Fibroblast of skin of left quadriceps (primary cell): ENCODE data around the gene SNX33.
A peak's percentile ranks its signal among the peaks of the same experiment; 100 is the strongest.
"Not testable (repeated sequence)": the region's sequence is repeated elsewhere in the genome, so short reads cannot be mapped to it uniquely, and the experiment has no call there.

Source experiments
- DNase-seq, 2 experiments: peaks; one replicate each; pipeline ENCODE4 v3.0.0-alpha.2; 2013; ENCODE audit warnings: low read depth in 2 of 2

The SNX33 gene

DNA sequence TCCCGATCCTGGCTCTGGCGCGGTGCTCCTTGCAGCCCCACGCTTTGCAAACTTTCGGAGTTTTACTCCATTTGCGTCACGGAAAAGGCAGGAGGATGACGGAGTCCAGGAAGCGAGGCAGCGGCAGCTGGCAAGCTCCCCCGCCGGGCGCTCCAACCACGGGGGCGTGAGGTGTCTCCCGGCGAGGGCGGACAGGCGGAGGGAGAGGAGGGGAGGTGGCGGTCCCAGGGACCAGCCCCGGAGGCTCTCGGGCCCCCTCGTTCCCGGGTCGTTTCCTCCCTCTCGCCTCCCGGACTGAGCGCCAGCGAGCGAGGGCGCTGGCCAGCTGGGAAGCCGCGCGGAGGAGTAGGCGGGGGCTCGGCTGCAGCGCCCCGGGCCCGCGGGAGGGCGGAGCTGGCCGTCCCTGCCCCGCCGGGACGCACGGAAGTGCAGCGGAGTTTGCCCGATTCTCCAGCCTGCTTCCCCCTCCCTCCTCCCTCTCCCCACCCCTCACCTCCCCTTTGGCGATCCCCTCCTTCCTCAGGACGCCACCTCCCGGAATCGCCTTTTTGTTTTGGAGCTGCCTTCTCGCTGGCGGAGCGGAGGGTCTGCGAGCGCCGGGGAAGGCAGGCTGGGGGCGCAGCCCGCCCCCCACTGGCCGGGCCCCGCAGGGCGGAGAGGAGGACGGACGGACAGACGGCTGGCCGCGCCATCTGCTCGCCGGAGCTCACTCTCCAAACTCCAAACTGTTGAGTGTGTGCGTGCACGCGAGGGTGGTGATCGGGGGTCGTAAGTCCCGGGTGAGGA, at the start of gene SNX33:
Gene SNX33, plus strand, starts transcription at position 543 of the 786 bp plus-strand sequence. CDS start 1,191 bp downstream, outside the sequence.
- peak; percentile 57 to 59 for DNase-seq

DNA sequence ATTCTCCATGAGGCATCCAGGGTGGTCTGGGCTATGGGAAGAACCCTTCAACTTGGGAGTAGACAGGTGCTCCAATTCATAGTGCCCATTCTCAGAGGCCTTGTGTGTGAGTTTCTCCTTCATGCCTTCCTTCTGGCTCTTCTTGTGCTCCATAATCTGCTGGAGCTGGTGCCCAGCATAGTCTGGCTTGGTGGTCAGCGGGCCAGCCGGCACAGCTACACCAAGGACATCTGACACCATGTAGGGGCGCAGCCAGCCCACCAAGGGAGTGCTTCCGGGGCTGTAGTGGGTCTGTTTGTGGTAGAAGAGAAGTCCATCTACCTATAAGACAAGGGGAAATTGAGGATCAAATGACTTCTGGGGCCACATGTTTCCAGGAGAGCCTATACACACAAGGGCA, 49.4 kb upstream of the SNX33 start:
- no peak for DNase-seq

DNA sequence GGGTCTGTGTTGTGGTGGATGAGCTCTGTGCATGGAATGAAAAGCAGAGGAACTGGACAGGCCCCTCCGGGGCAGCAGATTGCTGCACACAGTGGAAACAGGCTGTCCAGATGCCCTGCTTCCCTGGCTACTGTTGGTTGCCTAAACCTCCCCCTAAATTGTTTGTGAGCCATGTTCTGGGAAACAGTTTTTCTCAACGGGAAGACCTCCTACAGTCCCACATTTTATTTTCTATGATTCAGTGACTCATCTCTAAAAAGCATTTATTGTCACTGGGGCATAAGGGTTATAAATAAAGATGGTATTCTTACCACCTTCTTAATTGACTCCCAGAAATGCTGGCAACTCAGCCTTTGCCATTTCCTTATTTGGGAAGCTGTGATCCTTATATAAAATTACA, 48.3 kb upstream of the SNX33 start:
- no peak for DNase-seq

DNA sequence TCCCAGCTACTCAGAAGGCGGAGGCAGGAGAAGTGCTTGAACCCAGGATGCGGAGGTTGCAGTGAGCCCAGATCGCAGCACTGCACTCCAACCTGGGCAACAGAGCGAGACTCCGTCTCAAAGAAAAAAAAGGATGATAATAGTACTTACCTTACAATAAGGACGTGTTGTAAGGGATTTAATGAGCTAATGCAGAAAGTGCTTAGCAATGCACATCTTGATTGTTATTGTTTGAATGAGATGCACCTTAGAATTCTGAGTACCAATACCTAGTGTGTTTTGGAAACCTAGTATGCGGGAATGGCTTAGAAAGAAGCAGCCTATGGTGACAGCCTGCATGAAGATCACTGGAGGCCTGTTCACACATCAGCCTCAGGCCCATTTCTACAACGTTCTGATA, 41.7 kb upstream of the SNX33 start:
- DNase-seq, result no peak

DNA sequence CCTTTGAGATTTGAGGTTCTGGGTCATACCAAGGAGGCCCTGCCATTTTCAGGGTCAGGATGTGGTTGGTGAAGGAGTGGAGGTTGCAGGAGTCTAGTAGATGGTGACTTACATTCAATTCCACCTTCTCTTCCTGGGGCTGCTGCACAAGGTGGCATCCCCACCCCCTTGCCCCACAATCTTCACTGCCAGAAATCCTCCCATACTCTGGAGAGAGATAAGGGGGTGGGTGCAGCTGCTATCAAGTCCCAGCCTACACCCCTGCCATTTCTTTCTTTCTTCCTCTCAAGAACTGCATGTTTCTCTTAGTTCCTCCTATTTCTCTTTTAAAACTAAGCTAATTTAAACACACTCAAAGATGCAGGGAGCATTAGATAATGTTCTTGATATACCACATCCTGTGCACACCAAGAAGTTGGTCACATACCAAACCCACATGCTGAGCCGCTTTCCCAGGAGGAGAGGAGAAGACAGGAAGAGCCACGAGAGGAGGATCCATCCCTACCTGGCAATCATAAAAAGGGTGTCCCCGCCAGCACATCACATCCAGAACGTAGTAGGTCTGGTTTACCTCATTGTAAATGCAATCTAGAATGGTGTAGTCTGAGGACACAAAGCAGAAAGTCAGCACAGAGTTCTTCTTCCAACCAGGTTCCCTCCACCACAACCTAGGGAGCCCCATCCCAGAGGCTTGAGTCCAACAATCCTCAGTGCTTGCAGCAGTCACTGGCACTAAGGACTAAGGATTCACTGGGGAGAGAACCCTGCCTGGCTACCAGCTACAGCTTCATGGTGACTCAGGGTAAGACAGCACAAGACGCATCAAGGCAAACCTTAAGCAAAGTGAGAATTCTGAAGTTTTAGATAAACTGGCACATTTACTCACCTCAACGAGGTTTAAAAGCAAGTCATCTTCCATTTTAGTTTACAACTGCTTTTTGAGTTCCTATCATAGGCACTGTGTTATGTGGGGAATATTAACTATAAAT, 40.7 kb upstream of the SNX33 start:
- DNase-seq, result no peak

DNA sequence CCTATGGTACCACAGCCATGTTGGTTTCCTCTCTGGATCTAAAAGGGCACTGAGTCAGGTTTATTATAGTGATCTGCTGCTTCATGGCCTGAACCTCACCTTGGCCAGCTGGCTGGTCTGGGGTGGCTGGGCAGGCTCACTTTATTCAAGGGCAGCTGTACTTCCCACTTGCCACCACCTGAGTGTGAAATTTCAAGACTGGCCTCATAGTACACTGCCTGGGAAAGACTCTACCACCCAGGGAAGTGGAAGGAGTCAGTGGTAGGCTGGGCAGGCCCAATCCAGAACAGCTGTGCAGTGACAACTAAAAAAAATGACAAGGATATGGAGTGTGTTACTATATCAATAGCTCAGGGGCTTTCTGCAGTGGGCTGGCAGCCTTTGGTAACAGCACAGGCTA, 30.9 kb upstream of the SNX33 start:
- no peak for DNase-seq

DNA sequence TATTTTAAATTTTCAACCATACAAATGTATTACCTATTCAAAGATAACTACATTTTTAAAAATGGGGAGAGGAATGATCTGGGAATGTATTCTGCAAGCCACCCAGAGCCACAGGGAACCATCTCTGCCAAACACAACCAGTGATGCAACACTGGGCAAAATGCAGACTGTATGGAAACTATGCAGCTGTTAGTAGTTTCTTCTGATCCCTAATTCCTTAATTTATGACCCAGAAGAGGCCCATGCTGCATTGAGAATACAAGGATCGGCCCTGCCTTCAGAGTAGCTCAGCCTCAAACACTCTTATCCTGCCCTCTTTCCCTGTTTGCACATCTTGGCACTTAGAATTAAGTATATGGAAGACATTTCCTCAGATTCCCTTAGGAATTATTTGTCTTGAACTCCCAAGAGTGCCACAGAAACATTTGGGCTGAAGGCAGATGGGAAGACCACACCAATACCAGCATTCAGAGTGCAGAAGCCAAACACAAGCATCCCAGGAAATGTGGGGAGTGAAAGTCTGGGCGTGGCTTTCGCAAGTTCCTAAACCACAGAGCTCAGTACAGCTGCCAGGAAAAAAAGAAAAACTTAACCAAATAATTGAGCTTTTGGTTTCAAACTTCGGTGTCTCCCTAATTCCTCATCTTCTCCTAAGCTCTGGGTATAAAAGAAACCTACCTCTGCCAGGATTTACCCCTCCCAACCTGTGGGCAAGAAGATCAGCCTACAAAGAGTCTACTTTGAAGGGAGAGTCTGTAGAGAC, 27.5 kb upstream of the SNX33 start:
- DNase-seq, result peak; percentile 74 to 75

GRCh38 chr15:75620841-75621391, 26.8 kb upstream of the SNX33 start:
- DNase-seq, result peak; percentile 81

GRCh38 chr15:75622505-75622904, 25.2 kb upstream of the SNX33 start:
- DNase-seq, result no peak

DNA sequence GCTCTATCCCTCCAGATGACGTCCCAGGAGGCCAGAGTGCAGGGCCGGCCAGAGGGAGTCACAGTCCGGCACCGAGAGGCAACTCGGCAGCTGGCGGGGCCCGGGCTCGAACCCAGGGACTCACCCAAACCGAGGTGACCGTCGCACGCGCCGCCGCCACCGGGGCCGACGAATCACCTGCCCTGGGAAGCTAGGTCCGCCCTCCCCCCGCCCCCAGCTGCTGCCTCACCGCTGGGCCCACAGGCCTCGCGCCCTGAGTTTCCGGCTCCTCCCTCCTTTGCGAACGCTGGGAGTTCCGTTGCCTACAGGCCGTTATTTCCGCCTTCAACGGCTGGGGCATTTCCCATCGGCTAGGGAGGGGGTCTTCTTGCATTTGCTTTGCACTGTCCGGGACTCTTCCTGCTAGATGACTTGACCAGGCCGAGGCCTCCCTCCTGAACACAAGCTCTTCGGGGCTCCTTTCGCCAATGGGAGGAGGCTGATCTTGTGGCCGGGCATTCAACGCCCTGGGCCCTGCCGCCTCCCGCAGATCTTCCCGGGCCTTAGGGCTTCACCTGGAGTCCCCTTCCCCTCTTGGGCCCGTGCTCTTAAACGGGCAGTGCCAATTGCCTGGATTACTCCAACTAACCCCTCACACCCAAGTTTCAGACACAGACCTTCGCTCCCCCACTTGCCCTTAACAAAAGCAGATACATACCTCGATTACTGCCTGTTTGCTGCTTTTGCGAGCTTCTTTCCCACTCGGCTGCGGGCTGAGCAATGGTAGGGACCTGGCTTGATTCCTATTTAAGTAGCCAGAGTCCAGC, 22.0 kb upstream of the SNX33 start, which contains the start of gene SNUPN:
Gene SNUPN, minus strand, starts transcription at position 184 of the 806 bp plus-strand sequence. CDS start 4,674 bp downstream, outside the sequence.
- peak; percentile 77 to 79 for DNase-seq

DNA sequence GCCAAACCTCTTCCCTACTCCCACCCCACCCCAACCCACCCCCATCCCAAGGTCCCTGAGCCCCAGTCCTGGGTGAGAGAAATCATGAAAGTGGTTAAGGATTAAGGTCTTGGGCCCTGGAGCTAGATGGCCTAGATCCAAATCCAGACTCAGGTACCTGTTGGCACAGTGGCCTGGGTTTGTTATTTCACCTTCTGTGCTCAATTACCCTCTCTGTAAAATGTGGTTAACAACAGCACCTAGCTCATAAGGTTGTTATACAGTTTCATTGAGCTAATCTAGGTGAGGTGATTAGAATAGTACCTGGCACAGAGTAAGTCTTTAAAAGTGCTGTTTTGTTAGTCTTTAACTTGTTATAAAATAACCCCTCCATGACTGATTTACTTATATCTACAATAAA, 15.8 kb upstream of the SNX33 start:
- DNase-seq, result no peak

GRCh38 chr15:75633922-75634321, 13.8 kb upstream of the SNX33 start:
- DNase-seq, result not testable (repeated sequence)

DNA sequence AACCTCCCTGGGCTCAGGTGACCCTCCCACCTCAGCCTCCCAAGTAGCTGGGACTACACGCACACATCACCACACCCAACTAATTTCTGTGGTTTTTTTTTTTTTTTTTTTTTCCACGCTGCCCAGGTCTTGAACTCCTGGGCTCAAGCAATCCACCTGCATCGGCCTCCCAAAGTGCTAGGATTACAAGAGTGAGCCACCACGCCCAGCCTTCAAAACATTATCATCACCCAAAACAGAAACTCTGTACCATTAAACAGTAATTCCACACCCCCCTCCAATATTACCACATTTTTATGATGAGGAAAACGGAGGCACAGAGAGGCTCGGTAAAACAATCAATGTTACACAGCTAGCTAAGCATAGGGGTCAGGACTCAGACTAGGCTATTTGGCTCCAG, 11.7 kb upstream of the SNX33 start:
- DNase-seq, result no peak

DNA sequence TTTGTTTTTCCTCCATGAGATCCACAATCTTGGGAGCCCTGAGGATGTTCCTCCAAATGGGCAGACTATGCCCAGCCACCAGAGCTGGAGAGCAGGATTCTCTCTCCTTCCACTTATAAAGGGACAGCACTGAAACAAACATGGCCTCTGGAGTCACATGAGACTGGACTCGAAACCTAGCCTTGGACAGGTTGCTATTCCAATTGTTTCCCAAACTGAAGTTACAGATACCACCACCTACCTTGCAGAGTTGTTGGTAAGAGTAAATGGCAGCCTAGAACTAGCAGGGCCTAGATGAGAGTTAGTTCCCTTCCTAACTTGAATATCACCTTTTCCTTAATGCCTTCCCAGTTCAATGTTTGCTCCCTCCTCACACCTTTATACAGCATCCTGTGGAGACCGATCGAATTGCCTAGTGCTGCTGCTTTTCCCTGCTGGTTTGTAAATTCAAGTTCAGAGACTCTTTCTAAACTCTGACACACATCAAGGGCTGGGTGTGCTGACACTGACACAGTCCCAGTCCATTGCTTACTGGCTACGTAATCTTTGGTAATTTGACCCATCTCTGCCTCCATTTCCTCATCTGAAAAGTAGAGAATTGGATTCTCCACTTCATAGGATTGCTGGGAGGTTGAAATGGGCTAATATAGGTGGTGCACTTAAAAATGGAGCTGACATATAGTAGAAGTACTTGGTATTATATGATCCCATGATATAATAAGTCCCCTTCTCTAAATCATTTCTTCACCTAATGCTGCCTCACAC, 10.3 kb upstream of the SNX33 start:
- no peak for DNase-seq

DNA sequence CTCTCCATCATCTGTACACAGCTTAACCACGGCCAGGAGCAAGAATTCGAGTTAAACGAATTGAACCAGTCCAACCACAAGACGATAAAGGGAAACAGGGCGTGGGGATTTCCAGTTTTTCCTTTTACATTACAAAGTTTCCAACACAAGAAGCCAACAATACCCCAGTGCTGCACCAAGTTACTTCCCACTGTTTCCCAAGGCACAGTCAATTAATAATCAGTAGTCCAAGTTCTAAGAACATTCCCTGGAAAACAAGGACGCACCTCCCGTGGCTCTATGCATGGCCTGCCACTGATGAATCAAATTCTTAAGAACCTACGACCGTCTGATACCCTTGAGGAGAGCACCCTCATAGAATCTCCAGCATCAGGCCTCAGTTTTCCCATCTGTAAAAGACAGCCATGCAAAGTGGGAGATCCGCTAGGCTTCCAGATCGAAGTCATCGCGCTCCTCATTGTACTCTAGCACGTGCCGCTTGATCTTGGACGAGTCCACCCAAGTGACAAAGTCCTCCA, 8.5 kb upstream of the SNX33 start:
- DNase-seq, result no peak

DNA sequence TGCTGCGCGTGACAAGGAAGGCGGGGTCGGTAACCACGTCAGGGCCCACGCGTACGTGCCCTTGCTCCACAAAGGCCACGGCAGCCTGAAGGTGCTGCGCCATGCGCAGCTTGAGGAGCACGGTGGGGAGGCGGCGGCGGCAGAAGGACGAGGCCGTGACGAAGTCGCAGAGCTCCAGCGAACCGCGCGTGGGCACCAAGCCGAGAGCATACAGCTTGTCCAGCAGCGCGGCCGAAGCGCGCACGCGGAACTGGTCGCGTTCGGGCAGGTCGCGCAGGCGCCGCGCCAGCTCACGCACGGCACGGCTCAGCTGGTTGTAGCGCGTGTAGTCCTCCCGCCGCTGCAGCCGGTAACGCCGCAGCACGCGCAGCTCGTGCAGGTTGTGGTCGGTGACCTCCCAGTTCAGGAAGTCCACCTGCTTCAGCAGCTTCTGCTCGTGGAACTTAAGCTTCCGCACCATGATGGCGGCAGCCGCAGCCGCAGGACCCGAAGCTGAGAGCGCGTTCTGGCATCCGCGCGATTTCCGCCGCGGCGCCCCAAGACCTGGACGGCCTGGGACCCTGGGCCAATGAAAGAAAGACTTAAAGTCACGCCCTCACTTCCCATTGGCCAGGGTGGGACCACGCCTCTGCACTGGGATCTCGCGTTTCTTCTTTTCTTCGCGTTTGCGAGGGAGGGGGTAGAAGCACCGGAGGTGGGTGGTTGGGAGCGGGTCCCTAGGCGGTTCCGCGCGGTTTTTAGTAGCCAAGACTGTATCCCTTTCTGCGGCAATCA, 7.8 kb upstream of the SNX33 start, which contains the start of gene IMP3:
Gene IMP3, minus strand, starts transcription at position 516 of the 774 bp plus-strand sequence. Its CDS starts 56 bp downstream, at position 460.
- peak; percentile 91 to 94 for DNase-seq

- DNase-seq, result no peak
Measured at GRCh38 chr15:75640483-75641178, 7.1 kb upstream of the SNX33 start.

DNA sequence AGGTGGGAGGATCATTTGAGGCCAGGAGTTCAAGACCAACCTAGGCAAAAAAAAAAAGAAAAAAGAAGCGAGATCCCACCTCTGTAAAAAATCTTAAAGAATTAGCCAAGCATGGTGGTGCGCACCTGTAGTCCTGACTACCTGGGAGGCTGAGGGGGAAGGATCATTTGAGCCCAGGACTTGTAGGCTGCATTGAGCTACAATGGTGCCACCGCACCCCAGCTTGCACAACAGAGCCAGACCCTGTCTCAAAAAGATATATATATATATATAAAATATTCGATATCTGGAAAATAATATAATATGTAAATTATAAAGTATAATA, 6.6 kb upstream of the SNX33 start:
- no peak for DNase-seq
